HG03103 (cell line): ENCODE data around the gene ANTKMT.

Experiments
- ATAC-seq: cut with Tn5 transposase; IDR thresholded peaks from one replicate; pipeline ENCODE4 v1.9.1; 2021; ENCODE audit warnings: low read depth; ENCODE audit not compliant: unreplicated experiment

ANTKMT gene, protein sequence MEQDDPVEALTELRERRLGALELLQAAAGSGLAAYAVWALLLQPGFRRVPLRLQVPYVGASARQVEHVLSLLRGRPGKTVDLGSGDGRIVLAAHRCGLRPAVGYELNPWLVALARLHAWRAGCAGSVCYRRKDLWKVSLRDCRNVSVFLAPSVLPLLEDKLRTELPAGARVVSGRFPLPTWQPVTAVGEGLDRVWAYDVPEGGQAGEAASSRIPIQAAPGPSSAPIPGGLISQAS

DNA sequence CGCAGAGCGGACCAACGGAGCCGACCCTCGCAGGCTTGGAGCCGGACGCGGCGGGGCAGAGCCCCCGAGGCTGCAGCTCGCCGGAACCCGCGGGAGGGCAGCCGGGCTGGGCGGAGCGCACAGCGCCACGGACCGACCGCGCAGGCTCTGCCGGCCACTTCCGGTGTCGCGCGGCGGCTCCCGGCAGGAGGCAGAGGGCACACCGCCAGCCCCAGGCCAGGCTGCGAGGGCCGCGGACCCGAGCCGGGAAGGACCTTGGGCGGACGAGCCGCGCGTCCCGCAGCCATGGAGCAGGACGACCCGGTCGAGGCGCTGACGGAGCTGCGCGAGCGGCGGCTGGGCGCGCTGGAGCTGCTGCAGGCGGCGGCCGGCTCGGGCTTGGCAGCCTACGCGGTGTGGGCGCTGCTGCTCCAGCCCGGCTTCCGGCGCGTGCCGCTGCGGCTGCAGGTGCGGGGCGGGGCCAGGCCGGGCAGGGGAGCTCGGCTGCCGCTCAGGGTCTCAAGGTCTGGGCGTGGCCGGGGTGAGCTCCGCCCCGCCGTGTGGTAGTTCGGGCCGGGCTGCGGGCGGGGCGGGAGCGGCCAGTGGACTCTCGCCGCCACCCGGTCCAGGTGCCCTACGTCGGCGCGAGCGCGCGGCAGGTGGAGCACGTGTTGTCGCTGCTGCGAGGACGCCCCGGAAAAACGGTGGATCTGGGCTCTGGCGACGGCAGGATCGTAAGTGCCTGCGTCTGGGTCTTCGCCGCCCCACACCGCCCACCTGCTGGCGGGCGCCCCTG, at the start of gene ANTKMT:
Gene ANTKMT, plus strand, starts transcription at position 157 of the 775 bp plus-strand sequence. Its CDS starts 129 bp downstream, at position 286.
- ATAC-seq, result peak; percentile 54

DNA sequence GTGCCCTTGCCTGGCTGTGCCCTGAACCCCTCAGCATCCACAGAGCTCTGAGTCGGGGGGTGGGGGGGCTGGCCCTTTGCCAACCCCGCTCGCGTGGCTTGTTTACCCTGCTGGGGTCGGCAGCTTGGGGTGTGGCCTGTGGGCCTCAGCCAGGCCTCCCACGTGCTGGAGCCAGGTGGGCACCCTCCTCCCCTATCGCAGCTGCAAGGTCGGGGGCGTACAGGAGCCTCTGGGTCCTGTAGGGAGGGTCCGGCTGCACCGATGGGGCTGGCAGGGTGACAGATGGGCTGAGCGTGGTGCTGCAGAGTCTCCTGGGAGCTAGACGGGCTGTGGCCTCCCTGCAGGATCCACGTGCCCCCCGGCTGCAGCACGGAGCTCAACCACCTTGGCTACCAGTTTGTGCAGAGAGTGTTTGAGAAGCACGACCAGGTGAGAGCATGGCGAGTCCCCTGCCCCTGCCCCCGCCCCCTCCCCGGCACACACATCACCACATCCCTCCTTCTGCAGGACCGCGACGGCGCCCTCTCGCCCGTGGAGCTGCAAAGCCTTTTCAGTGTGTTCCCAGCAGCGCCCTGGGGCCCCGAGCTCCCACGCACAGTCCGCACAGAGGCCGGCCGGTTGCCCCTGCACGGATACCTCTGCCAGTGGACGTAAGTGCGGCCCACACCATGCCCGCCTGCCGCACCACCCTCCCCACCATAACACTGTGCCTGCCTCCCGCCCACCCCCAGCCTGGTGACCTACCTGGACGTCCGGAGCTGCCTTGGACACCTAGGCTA, 49.4 kb upstream of the ANTKMT start:
- ATAC-seq, result no peak

DNA sequence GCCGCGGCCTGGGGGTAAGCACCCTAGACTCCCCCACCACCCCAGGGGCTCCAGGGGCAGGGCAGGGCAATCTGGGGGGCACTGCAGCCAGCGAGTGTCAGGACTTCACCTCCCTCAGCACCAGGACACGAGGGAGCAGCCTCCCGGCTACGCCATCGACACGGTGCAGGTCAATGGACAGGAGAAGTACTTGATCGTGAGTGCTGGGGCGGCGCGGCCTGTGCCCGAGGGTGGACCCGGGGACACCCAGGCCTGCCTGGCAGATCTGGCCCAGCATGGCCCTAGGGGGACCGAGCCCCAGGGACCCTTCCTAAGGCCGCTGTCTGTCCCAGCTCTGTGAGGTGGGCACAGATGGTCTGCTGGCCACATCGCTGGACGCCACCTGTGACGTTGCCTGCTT, 48.6 kb upstream of the ANTKMT start:
- no peak for ATAC-seq

DNA sequence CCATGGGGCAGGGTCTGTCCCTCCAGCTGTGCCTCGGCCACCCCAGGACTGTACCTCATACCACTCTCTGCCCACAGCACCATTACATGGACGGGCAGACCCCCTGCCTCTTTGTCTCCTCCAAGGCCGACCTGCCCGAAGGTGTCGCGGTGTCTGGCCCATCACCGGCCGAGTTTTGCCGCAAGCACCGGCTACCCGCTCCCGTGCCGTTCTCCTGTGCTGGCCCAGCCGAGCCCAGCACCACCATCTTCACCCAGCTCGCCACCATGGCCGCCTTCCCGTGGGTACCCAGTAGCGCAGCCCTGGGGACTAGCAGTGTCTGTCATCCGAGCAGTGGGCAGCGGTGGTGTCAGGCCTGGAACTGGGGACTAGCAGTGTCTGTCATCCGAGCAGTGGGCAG, 48.1 kb upstream of the ANTKMT start:
- no peak for ATAC-seq

DNA sequence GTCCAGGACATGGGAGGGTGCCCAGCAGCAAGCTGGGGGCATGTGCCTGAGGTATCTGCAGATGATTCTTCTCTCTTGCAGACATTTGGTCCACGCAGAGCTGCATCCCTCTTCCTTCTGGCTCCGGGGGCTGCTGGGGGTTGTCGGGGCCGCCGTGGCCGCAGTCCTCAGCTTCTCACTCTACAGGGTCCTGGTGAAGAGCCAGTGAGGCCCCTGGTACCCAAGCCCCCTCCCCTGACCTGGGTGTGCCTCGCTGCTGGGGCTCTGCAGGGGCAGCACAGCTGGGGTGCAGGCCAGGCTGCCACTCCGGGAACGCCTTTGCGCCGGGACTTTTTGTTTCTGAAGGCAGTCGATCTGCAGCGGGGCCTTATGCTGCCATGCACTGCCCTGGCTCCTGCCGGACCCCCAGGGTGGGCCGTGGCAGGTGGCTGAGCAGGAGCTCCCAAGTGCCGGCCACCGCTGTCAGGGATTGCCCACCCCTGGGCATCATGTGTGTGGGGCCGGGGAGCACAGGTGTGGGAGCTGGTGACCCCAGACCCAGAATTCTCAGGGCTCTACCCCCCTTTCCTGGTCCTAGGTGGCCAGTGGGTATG, 47.5 kb upstream of the ANTKMT start:
- ATAC-seq, result no peak

DNA sequence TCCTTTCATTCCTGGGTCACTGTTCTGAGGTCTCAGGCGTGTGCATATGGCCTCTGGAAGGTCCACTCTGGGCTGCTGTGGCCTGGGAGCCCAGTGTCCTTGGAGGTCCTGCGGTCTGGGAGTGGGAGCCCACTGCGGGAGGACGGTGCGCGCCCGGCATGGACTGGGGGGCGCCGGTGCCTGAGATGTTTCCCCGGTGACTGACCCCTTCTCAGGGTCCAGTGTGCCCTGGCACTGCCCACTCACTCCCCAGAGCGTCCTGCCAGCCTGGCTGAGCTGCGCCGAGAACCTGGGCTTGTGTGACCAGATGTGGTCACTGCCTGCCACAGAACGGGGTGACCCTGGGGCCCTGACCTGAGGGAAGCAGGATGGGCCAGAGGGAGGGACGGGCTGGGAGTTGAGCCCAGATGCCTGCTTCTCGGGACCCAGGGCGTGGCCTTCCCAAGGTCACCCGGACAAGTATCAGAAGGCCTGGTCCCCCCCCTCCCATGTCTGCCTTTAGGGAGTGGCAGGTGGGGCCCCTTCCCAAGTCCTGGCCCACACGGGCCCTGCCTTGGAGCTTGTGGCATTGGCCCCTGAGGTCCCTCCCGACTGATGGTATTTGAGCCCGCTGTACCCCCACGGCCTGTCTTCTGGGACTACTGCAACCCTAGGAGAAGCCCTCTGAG, 46.6 kb upstream of the ANTKMT start:
- no peak for ATAC-seq

DNA sequence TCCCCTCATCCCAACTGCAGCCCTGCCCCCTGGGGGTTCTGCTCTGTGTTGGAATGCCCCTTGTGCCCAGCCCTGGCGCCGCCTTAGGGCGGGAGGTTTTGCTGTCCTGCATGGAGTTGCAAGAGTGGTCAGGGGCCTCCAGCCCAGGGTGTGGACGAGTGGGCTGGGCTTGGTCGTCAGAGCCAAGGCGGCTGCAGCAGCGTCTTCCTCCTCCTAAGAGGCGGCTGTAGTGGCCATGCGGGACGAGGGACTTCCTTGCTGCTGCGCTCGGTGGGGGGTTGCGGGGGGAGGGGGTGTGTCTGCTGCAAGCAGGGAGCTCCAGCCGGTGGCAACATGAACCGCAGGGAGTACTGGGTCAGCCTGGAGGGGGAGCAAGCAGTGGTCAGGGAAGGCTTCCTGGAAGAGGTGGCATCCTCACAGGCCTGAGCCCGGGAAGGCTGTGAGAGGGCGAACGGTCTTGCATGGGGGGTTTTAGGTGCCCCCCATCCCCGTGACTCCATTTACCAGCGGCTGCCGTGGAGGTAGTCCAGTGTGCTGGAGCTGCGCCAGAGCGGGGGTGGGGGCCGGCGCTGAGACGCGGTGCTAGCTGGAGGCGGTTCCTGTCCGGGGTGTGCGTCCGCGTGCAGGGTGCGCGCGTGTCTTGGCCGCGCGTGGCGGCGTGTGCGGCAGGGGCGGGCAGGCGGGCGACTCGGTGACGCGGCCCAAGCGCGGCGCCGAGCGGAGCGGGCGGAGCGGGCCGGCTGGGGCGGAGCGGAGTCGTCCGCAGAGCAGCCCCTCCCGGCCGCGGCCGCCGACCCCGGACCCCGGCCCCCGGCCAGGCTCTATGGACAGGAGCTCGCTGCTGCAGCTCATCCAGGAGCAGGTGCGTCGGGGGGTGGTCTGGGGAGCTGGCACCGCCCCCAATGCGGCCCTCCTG, 45.7 kb upstream of the ANTKMT start, which contains the start of gene RHBDL1:
Gene RHBDL1, plus strand, starts transcription at position 704 of the 916 bp plus-strand sequence. Its CDS starts 120 bp downstream, at position 824.
- ATAC-seq, result no peak

DNA sequence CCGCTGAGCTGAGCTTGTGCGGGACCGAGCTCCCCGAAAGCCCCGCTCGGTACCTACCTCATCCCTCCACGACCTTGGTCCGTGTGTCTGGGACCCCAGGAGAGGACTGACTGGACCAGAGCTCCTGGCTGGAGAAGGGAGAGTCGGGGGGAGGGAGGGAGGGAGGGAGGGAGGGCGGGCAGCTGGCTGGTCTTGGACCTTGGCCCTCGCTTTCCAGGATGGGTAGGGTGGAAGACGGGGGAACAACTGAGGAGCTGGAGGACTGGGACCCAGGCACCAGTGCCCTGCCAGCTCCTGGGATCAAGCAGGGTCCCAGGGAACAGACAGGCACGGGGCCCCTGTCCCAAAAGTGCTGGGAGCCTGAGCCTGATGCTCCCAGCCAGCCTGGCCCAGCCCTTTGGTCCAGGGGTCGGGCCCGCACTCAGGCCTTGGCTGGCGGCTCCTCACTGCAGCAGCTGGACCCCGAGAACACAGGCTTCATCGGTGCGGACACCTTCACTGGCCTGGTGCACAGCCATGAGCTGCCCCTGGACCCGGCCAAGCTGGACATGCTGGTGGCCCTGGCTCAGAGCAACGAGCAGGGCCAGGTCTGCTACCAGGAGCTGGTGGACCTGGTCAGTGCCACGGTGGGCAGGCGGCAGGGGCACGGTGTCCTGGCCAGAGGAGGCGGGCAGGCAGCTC, 44.9 kb upstream of the ANTKMT start:
- ATAC-seq, result no peak

DNA sequence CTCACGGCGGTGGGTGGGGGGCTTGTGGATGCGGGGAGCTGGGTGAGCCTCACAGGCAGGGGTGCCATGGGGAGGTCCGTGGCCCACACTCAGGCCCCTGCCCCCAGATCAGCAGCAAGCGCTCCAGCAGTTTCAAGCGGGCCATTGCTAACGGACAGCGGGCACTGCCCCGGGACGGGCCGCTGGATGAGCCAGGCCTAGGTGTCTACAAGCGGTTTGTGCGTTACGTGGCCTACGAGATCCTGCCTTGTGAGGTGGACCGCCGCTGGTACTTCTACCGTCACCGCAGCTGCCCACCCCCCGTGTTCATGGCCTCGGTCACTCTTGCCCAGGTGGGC, 44.4 kb upstream of the ANTKMT start:
- no peak for ATAC-seq

DNA sequence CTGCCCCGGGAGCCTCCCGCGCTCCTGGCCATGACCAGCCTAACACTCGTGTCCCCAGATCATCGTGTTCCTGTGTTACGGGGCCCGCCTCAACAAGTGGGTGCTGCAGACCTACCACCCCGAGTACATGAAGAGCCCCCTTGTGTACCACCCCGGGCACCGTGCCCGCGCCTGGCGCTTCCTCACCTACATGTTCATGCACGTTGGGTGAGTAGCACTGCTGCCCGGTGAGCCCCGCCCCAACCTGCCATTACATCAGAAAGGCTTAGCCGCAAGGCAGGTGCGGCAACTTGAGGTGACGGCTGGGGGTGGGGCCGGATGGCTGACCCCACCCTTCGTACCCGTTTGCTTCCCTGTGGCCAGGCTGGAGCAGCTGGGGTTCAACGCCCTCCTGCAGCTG, 44.0 kb upstream of the ANTKMT start:
- ATAC-seq, result no peak

DNA sequence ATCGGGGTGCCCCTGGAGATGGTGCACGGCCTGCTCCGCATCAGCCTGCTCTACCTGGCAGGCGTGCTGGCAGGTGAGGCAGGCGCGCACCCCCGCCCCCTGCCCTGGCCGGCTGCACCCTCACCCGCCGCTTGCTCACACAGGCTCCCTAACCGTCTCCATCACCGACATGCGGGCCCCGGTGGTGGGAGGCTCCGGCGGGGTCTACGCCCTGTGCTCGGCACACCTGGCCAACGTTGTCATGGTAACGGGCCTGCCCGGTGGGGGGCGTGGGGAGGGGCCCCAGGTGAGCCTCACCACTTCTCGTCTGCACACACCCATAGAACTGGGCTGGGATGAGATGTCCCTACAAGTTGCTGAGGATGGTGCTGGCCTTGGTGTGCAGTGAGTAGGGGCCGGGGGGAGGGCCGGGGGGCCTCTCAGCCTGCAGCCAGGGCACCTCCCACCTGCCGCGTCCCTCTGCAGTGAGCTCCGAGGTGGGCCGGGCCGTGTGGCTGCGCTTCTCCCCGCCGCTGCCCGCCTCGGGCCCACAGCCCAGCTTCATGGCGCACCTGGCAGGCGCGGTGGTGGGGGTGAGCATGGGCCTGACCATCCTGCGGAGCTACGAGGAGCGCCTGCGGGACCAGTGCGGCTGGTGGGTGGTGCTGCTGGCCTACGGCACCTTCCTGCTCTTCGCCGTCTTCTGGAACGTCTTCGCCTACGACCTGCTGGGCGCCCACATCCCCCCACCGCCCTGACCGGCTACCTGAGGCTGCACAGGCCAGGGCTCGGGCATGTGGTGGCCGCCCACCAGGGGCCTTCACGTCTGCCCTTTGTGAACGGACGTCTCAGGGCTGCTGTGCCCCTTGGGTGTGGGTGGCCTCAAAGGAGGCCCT, 43.4 kb upstream of the ANTKMT start:
- ATAC-seq, result no peak

DNA sequence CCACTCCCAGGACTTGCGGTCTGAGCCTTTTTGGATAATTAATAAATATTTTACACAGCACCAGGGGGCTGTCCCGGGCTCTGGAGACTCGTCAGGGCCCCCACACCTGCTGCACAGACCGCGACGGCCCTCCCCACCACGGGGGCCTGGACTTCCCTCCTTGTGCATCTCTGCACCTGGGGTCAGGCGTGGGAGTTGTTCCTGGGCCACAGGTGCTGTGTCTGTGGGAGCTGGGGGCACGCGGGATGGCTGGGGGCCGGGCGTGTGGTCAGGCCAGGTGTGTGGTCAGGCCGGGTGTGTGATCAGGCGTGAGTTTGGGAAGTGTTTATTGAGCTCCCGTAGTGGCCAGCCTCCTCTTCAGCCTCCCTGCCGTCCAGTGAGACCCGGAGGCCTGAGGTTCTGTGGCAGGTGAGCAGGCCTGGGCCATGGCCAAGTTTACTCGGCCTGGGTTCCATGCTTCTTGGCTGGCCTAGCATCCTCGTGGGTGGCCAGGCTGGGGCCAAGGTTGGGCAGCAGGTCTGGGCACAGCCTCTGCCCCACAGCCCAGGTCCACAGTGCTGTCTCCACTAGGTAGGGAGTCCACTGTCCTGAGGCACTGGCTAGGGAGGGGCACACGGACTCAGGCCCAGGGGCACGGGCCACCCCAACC, 42.6 kb upstream of the ANTKMT start:
- ATAC-seq, result no peak

DNA sequence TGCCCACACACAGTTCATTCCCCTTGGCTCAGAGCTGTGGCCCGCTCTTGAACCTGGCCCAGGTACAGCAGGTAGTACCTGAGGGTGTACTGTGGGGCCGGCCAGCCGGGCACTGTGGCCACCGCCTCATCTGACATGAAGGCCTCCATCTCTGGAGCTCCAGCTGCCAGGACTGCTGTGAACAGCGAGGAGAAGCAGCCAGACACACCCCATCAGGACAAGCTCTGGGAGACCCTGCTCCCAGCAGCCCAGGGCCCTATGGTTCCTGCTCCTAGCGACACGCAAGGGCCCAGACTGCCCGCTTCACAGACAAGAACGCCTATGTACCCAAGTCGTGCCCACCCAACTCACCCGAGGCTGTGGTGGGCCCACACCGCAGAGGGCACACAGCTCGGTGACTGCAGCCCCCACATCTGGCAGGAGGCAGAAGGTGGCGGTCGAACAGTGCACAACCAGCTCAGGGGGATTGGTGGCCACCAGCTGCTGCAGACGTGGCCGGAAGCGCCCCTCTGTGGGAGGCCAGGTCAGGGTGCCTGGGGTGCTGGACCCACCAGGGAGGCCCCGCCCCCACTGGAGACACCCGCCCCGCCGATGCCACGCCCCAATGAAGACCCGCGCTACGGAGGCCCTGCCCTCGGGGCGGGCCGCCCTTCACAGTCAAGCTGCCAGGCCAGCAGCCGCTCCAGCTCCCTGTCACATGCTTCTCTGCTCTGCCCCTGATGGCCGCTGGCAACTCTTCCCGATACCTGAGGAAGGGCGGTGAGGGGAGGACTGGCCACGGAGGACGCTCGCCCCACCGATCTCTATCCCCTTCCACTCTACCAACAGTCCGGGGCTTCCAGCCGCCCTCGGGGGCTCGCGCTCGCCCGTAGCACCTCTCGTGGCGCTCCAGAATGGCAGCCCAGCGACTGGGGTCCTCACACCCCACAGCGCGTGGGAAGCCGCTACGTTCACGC, 41.8 kb upstream of the ANTKMT start:
- ATAC-seq, result no peak

DNA sequence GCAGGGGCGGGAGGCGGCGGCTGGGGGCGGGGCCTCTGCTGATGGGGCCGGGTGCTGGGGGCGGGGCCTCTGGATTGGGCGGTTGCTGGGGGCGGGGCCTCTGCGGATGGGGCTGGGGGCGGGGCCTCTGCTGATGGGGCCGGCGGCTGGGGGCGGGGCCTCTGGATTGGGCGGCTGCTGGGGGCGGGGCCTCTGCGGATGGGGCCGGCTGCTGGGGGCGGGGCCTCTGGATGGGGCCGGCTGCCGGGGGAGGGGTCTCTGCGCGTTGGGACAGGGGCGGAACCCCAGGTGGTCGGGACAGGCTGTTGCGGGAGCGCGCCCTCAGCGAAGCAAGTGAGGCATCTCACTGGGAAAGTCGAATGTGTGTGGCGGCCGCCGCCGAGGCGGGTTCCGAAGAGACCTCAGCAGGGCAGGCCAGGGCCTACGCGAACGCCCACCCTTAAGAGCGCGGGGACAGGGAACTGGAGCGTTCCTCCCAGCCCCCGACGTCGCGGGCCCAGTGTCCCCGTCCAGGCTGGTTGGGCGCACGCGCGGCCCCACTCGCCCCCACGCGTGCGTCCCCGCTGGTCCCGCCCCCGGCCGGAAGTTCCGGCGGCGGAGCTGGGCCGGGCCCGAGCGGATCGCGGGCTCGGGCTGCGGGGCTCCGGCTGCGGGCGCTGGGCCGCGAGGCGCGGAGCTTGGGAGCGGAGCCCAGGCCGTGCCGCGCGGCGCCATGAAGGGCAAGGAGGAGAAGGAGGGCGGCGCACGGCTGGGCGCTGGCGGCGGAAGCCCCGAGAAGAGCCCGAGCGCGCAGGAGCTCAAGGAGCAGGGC, 40.9 kb upstream of the ANTKMT start, which contains the start of gene STUB1:
Gene STUB1, plus strand, starts transcription at position 597 of the 811 bp plus-strand sequence. Its CDS starts 116 bp downstream, at position 713.
- ATAC-seq, result no peak

DNA sequence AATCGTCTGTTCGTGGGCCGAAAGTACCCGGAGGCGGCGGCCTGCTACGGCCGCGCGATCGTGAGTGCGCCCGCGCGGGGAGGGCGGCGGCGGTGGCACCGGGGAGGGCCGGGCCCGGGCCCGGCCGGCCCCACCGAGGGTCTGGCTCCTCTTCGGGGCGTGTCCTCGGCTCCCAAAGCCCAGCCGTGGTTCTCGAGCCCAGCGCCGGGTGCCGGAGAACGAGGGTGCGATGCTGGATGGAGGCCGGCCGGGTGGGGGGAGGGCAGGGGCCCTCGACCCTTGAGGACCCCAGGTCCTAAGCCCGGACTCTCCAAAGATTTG, 40.4 kb upstream of the ANTKMT start:
- no peak for ATAC-seq
